ENCODE data around the gene NR1D1. TPM values are rescaled to one million over a fixed set of nuclear protein-coding genes. Genes with fewer than 3 reads are reported as not detected.

The NR1D1 gene
- total RNA-seq, 1 donor from 2014 or later = 3.6 TPM

- DNase-seq (ENCODE audit: low read depth) = no peak
- H3K27me3 ChIP-seq (ENCODE audit: control insufficient read depth, insufficient read depth, low read length) = no peaks in the 10 kb centered on the region
- no peak for TF ChIP-seq CTCF (IDR thresholded peaks at IDR 0.05; ENCODE audit: insufficient read depth, low read length, poor library complexity, severe bottlenecking)
- H3K36me3 ChIP-seq (ENCODE audit: control insufficient read depth, insufficient read depth, low read length) = peaks cover 2% of the 10 kb centered on the region
- no peak overlapping the region for H3K4me3 ChIP-seq (ENCODE audit: low read depth, low read length)
Measured at GRCh38 chr17:40072040-40072734, 28.2 kb downstream of the NR1D1 start.

GRCh38 chr17:40071313-40072039, 28.9 kb downstream of the NR1D1 start:
- Histone ChIP-seq H3K36me3 (ENCODE audit: control insufficient read depth, insufficient read depth, low read length) (peaks cover 2% of the 10 kb centered on the region), H3K27me3 (ENCODE audit: control insufficient read depth, insufficient read depth, low read length) (no peaks in the 10 kb centered on the region), H3K4me3 (ENCODE audit: low read depth, low read length) (no peak overlapping the region)
- no peak for DNase-seq (ENCODE audit: low read depth)
- no peak for TF ChIP-seq CTCF (IDR thresholded peaks at IDR 0.05; ENCODE audit: insufficient read depth, low read length, poor library complexity, severe bottlenecking)

GRCh38 chr17:40070709-40071312, 29.6 kb downstream of the NR1D1 start:
- DNase-seq (ENCODE audit: low read depth) = no peak
- TF ChIP-seq CTCF (IDR thresholded peaks at IDR 0.05; ENCODE audit: insufficient read depth, low read length, poor library complexity, severe bottlenecking) = no peak
- H3K4me3 ChIP-seq (ENCODE audit: low read depth, low read length) = no peak overlapping the region

GRCh38 chr17:40069751-40070708, 30.4 kb downstream of the NR1D1 start:
- H3K27me3 ChIP-seq (ENCODE audit: control insufficient read depth, insufficient read depth, low read length) = no peaks in the 10 kb centered on the region
- no peak for DNase-seq (ENCODE audit: low read depth)
- peak; percentile 25 for TF ChIP-seq CTCF (IDR thresholded peaks at IDR 0.05; ENCODE audit: insufficient read depth, low read length, poor library complexity, severe bottlenecking)
- H3K36me3 ChIP-seq (ENCODE audit: control insufficient read depth, insufficient read depth, low read length) = no peaks in the 10 kb centered on the region
- no peak overlapping the region for H3K4me3 ChIP-seq (ENCODE audit: low read depth, low read length)

More at GRCh38 chr17:40070709-40071312, 29.6 kb downstream of the NR1D1 start:
- H3K36me3 ChIP-seq (ENCODE audit: control insufficient read depth, insufficient read depth, low read length) = peaks cover under 1% of the 10 kb centered on the region
- H3K27me3 ChIP-seq (ENCODE audit: control insufficient read depth, insufficient read depth, low read length) = no peaks in the 10 kb centered on the region

GRCh38 chr17:40068917-40069750, 31.3 kb downstream of the NR1D1 start:
- no peak for TF ChIP-seq CTCF (IDR thresholded peaks at IDR 0.05; ENCODE audit: insufficient read depth, low read length, poor library complexity, severe bottlenecking)
- peak; percentile 29 for DNase-seq (ENCODE audit: low read depth)
- Histone ChIP-seq H3K36me3 (ENCODE audit: control insufficient read depth, insufficient read depth, low read length) (no peaks in the 10 kb centered on the region), H3K4me3 (ENCODE audit: low read depth, low read length) (no peak overlapping the region), H3K27me3 (ENCODE audit: control insufficient read depth, insufficient read depth, low read length) (no peaks in the 10 kb centered on the region)

Measured in kidney epithelial cell (primary cell).